Measurements from ENCODE around the gene TBCK.

DNA sequence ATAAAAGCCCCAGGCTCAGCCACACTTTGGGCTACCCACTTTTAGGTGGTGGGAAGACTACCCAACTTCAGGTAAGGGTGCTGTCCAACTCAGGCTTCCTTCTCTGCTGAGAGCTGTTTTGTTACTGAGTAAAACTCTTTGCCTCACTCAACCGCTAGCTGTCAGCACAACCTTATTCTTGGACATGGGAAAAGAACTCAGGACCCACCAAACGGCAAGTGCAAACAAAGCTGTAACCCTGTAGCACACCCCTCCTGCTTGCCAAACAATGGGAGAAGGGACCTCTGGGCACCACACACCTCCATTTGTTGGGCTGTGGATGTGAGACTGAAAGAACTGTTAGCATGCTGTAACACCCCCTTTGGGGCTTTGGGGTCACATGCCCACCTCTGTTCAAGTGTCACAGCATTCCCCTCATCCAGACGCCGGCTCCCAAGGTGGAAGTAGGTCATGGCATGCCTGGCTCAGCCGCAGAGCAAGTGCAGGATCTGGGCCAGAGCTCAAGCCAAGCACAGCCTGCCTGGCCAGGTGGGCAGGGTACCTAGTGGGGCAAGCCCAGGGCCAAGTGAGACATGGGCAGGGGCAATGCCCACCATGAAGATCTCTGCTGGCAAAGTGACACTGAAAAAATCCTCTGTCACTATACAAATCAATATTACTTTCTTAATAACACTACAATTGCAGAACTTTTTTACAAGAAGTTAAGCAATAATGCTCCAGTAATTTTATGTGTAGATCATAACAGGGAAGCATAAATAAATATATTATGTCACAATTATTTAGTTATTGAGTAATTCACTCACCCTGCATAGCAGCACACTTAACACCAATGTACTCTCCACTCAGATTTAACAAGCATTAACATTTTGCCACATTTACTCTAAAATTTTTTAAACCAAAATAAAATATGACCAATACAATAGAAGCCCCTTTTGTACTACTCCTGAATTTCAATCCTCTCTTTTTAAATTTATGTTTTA, 107.2 kb downstream of the TBCK start:
- TF ChIP-seq, protein P1, sequence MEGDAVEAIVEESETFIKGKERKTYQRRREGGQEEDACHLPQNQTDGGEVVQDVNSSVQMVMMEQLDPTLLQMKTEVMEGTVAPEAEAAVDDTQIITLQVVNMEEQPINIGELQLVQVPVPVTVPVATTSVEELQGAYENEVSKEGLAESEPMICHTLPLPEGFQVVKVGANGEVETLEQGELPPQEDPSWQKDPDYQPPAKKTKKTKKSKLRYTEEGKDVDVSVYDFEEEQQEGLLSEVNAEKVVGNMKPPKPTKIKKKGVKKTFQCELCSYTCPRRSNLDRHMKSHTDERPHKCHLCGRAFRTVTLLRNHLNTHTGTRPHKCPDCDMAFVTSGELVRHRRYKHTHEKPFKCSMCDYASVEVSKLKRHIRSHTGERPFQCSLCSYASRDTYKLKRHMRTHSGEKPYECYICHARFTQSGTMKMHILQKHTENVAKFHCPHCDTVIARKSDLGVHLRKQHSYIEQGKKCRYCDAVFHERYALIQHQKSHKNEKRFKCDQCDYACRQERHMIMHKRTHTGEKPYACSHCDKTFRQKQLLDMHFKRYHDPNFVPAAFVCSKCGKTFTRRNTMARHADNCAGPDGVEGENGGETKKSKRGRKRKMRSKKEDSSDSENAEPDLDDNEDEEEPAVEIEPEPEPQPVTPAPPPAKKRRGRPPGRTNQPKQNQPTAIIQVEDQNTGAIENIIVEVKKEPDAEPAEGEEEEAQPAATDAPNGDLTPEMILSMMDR (IDR thresholded peaks at IDR 0.05; ENCODE audit: low read length): no peak
- TF ChIP-seq EZH2 (IDR thresholded peaks at IDR 0.05; ENCODE audit: borderline replicate concordance, low read length): no peak
